IPS-NIHi7 (cell line): Measurements from ENCODE around the gene PRLH.
"Not testable (repeated sequence)": the region's sequence is repeated elsewhere in the genome, so short reads cannot be mapped to it uniquely, and the experiment has no call there.

Experiments
- DNase-seq: peaks from one replicate; pipeline ENCODE4 v3.0.0; 2012; ENCODE audit warnings: mixed read lengths; ENCODE audit errors: extremely low spot score

PRLH gene

GRCh38 chr2:237581751-237582746, 15.7 kb downstream of the PRLH start:
- DNase-seq, result peak; percentile 61

GRCh38 chr2:237583385-237584295, 17.3 kb downstream of the PRLH start:
- no peak for DNase-seq

DNA sequence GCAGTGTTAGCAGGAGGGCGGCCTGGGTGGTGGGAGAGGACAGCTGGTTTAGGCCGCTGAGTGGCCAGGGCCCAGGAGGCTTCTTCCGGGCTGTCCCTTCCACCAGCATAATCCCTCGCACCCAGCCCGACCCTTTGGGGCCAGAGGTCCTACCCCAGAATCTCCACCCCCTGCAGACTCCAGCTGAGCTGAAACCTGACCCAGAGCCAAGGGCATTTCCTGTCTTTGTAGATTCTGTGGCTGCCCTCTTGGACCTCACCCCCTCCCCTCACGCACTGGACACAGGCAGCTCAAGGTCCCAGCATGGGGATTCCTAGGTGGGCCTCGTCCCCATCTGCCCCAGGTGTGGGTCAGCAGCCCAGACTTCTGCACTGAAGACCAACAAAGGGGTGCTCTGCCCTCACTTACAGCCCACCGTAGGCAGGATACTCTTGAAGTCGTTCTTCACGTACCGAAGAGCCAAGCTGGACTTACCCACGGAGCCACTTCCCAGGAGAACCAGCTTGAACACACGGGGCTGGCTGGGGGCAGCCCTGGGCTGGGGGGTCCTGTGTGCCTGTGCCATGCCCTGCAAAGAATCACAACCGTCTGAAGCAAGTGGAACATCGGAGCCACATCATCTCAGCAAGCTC, 19.3 kb downstream of the PRLH start:
- DNase-seq, result no peak

DNA sequence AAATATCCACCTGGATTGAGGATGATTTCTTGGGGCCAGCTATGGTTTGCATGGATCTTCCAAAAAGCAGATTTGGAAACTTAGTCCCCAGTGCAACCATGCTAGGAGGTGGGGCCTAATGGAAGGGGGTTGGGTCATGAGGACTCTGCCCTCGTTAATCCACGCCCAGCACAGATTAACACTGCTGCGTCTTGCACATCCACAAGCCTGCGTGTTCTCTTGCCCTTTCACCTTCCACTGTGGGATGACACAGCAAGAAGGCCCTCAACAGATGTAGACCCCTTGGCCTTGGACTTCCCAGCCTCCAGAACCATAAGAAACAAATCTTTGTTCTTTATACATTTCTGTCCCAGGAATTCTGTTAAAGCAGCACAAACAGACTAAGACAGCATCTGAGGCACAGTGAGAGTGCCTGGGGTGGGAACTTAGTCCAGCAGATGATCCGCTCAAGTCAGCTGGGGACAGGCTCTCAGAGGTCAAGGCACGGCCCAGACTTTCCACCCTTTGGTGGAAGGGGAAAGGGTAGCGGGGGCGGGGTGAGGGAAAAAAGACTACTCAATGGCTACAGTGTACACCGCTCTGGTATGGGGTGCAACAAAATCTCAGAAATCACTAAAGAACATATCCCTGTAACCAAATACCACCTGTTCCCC, 21.8 kb downstream of the PRLH start:
- no peak for DNase-seq

GRCh38 chr2:237590272-237591140, 24.1 kb downstream of the PRLH start, which contains the start of gene RAB17:
RAB17 (minus strand) TSS chr2:237590734; CDS start chr2:237586154, 4,580 bp downstream.
- DNase-seq, result no peak

DNA sequence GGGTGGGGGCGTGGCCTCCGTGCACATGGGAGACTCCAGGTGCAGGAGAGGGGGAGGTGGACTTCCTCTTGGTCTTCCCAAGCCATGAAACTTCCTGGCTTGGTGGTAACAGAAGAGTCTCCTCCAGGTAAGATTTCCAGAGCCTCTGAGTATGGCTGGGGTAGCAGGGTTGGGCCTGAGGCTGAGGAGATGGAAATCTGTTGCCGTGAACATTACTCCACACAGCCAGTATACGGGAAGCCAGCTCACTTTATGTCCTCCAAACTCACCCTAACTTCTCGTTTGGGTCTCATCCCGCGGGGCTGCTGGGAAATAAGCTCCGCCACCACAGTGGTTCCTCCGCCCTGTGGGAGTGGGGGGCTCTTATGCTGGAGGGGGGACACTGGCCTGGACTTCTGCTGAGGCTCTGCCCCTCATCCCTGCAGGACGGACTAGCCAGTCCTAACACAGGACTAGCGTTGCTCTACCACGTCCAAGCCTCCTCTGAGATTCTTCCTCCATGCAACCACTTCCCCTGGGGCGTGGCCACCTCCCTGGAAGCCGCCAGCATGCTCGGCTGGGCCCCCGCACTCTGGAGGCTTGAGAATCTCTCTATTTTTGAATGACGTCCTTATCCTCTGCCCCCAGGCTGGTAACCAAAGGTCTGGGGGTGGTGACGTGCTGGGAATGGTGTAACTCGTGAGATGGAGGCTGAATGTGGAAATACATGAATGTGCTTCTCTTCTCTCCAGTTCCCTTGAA, 24.9 kb downstream of the PRLH start:
- peak; percentile 77 for DNase-seq

- DNase-seq, result no peak
Measured at GRCh38 chr2:237592425-237592980, 26.1 kb downstream of the PRLH start.

- no peak for DNase-seq
Measured at GRCh38 chr2:237593036-237593435, 26.7 kb downstream of the PRLH start.

DNA sequence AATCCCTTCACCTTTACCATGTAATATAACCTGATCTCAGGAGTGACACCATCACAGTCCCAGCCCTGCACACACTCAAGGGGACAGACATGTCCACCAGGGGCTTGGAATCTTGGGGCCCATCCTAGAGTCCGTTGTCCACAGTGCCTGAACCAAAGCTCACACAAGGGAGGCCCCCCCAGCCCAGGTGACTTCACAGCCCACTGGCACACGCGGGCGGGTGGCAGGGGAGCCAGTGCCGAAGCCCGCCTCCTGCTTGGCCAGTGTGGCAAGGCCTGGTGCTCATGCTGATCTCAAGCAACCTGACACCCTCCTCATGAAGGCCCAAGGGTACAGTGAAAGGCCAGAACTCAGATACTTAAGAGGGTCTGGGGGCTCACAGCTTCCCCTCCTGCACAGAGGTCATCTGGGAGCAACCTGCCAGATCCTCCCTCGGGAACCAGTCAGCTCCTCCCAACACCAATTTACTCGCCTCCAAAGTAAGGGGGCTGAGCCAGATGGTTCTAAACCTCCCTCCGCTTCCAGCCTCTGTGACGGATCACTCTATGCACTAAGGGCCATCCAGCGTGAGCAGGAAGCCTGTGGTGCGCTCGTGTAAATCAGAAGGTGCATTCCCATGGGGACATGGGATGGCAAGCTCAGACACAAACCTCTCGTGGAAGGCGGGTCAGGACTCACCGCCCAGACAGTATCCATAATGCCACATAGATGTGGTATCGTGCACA, 27.4 kb downstream of the PRLH start:
- DNase-seq, result peak; percentile 28

- no peak for DNase-seq
Measured at GRCh38 chr2:237594514-237594871, 28.1 kb downstream of the PRLH start.

- not testable (repeated sequence) for DNase-seq
Measured at GRCh38 chr2:237595829-237596519, 29.6 kb downstream of the PRLH start.

- no peak for DNase-seq
Measured at GRCh38 chr2:237596520-237597195, 30.3 kb downstream of the PRLH start.

- no peak for DNase-seq
Measured at GRCh38 chr2:237597196-237598145, 31.1 kb downstream of the PRLH start.

GRCh38 chr2:237598468-237599208, 32.3 kb downstream of the PRLH start:
- DNase-seq, result no peak

GRCh38 chr2:237599465-237600110, 33.2 kb downstream of the PRLH start:
- no peak for DNase-seq
